Activated CD4-positive, CD25-positive, alpha-beta regulatory T cell treated with anti-CD3 and anti-CD28 coated beads, Interleukin-2, amount 50 U/mL, for 72 hours (primary cell): ENCODE measurements around the gene PBLD.
"Not testable (repeated sequence)": the region's sequence is repeated elsewhere in the genome, so short reads cannot be mapped to it uniquely, and the experiment has no call there.

Experiments used
- DNase-seq: peaks from one replicate; pipeline ENCODE4 v3.0.0; 2021

Gene PBLD

GRCh38 chr10:68330852-68331454 is 1.8 kb downstream of the PBLD start:
- peak; percentile 48 for DNase-seq

- DNase-seq = no peak
Measured at GRCh38 chr10:68329506-68329861, 3.2 kb downstream of the PBLD start.

GRCh38 chr10:68327889-68328786 is 4.6 kb downstream of the PBLD start:
- no peak for DNase-seq

GRCh38 chr10:68324396-68324795 is 8.3 kb downstream of the PBLD start:
- not testable (repeated sequence) for DNase-seq

GRCh38 chr10:68318331-68319059 is 14.2 kb downstream of the PBLD start:
- no peak for DNase-seq

- DNase-seq = no peak
Measured at GRCh38 chr10:68315582-68315981, 17.1 kb downstream of the PBLD start.

- DNase-seq = not testable (repeated sequence)
Measured at GRCh38 chr10:68314930-68315329, 17.8 kb downstream of the PBLD start.

- no peak for DNase-seq
Measured at GRCh38 chr10:68310531-68310930, 22.2 kb downstream of the PBLD start.

- no peak for DNase-seq
Measured at GRCh38 chr10:68305854-68306253, 26.9 kb downstream of the PBLD start.

GRCh38 chr10:68303849-68304412 is 28.8 kb downstream of the PBLD start:
- no peak for DNase-seq

GRCh38 chr10:68302871-68303270 is 29.9 kb downstream of the PBLD start:
- DNase-seq = no peak

GRCh38 chr10:68302503-68302823 is 30.3 kb downstream of the PBLD start:
- no peak for DNase-seq

- DNase-seq = no peak
Measured at GRCh38 chr10:68301790-68302502, 30.8 kb downstream of the PBLD start.

- DNase-seq = no peak
Measured at GRCh38 chr10:68301301-68301700, 31.4 kb downstream of the PBLD start.

GRCh38 chr10:68296843-68297663 is 35.7 kb downstream of the PBLD start:
- DNase-seq = no peak

GRCh38 chr10:68290736-68291135 is 42.0 kb downstream of the PBLD start:
- DNase-seq = no peak

- DNase-seq = no peak
Measured at GRCh38 chr10:68288717-68289116, 44.0 kb downstream of the PBLD start.

GRCh38 chr10:68284062-68285001 is 48.4 kb downstream of the PBLD start:
- DNase-seq = no peak

- no peak for DNase-seq
Measured at GRCh38 chr10:68280758-68281157, 52.0 kb downstream of the PBLD start.

GRCh38 chr10:68278906-68279753 is 53.6 kb downstream of the PBLD start:
- DNase-seq = not testable (repeated sequence)
